Testis (tissue), 2 donors: ENCODE results near the gene EML4.

Source experiments
- POLR2A ChIP-seq: fragments of 450-650 bp; IDR thresholded peaks from one replicate; pipeline ENCODE4 v1.6.1; 2017; ENCODE audit warnings: antibody characterized with exemption, mild to moderate bottlenecking, moderate library complexity
- TF ChIP-seq, protein P1 (sequence below), 3 experiments: fragments of 450-650 bp in 2 of 3; fragments of 200-600 bp in 1 of 3; sonication (generic) in 1 of 3; IDR thresholded peaks; one replicate each; pipeline ENCODE4 v1.5.1; 2016 to 2019; ENCODE audit warnings: antibody characterized with exemption in 3 of 3, mild to moderate bottlenecking in 2 of 3, moderate library complexity in 1 of 3

DNA sequence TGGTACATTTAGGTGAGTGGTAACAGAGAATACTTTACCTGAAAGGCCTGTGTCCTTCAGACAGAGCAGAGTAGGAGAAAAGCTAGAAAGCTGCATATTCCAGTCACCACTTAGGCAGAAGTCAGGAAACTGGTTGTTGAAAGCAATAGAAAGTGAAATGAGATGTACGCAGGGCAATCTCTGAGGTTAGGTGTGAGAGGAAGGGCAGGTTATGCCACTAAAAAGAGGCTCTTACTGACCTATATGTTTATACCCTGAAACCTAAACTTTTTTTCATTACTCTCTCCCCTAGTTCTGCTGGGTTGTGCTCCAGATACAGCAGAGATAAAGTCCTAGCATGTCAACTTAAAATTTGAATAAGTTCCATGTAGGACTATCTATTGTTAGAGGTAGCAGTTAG is 98.4 kb downstream of the EML4 start:
- TF ChIP-seq, protein P1, sequence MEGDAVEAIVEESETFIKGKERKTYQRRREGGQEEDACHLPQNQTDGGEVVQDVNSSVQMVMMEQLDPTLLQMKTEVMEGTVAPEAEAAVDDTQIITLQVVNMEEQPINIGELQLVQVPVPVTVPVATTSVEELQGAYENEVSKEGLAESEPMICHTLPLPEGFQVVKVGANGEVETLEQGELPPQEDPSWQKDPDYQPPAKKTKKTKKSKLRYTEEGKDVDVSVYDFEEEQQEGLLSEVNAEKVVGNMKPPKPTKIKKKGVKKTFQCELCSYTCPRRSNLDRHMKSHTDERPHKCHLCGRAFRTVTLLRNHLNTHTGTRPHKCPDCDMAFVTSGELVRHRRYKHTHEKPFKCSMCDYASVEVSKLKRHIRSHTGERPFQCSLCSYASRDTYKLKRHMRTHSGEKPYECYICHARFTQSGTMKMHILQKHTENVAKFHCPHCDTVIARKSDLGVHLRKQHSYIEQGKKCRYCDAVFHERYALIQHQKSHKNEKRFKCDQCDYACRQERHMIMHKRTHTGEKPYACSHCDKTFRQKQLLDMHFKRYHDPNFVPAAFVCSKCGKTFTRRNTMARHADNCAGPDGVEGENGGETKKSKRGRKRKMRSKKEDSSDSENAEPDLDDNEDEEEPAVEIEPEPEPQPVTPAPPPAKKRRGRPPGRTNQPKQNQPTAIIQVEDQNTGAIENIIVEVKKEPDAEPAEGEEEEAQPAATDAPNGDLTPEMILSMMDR (IDR thresholded peaks at IDR 0.05) = no peak
- TF ChIP-seq POLR2A = no peak
